ENCODE measurements around the gene HOXB5.

HOXB5 gene

DNA sequence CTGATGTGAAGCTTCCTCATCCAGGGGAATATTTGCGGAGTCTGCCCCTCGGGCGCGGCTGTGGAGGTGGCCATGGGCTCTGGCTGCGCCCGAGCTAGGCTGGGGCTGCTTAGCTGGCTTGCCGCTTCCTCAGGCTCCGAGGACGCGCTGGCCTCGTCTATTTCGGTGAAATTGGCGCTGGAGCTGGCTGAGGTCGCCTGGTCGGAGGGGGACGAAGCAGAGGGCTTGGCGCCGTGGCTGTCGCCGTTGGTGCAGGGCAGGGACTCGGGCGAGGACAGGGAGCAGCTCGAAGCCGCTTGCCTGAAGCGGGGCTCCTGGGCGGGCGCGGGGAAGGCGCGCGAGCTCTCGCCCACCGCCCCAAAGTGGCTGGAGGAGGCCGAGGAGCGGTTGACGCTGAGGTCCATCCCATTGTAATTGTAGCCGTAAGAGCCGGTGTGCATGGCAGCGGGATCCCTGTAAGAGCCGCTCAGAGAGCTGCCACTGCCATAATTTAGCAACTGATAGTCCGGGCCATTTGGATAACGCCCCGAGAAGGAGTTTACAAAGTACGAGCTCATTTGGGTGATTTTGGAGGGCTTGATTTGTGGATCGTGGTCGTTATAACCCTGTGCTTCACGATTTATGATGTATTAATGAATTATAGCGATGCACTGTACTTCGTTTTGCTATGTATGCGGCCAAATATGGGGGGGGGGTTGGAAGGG, at the start of gene HOXB5:
TSS of gene HOXB5 (minus strand) at position 654 of the 704 bp plus-strand sequence. CDS start at position 557, 97 bp downstream.
- DNase-seq (ENCODE audit: low read depth): no peak
- TF ChIP-seq, protein P1, sequence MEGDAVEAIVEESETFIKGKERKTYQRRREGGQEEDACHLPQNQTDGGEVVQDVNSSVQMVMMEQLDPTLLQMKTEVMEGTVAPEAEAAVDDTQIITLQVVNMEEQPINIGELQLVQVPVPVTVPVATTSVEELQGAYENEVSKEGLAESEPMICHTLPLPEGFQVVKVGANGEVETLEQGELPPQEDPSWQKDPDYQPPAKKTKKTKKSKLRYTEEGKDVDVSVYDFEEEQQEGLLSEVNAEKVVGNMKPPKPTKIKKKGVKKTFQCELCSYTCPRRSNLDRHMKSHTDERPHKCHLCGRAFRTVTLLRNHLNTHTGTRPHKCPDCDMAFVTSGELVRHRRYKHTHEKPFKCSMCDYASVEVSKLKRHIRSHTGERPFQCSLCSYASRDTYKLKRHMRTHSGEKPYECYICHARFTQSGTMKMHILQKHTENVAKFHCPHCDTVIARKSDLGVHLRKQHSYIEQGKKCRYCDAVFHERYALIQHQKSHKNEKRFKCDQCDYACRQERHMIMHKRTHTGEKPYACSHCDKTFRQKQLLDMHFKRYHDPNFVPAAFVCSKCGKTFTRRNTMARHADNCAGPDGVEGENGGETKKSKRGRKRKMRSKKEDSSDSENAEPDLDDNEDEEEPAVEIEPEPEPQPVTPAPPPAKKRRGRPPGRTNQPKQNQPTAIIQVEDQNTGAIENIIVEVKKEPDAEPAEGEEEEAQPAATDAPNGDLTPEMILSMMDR (conservative IDR thresholded peaks at IDR 0.05; ENCODE audit: low read depth, low read length): no peak
- H3K4me3 ChIP-seq (ENCODE audit: low read depth, low read length): no peak within 1 kb of the TSS

DNA sequence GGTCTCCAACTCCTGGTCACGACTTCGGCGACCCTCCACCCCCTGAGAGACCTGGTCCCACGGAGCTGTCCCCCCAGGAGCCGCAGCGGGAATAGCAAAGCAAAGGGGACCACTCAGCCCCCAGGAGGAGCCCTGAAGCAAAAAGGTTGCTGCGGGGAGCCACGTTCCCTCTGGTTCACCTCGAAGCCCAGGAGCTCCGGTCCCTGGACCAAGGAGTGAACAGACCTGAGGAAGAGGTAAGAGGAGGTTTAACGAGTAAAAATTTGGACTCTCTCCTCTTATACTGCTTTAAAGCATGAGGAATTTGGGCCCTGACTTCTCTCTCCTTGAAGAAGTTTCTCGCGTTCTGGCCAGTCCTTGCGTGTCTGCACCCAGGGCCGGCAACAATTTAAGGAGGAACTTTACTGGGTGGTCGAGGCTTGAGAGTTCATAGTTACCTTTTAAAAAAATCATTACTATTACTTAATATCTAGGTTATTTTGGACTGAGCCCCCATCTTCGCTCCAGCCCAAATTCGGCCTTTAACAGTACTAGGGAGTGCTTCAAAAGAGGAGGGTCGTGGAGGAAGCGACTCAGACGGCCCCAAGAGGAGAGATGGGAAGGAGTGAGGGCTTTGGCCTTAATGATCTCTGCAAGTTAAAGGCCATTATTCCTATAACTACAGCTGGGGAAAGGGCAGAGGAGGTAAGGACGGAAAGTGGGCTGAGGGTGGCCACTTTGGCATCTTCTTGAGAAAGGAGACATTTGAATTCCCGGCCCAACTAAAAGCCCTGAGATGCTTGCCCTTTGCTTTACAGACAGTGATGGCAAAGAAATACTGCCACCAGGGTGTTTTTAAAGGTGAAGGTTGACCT, 49.5 kb upstream of the HOXB5 start:
- no peak overlapping the region for H3K4me3 ChIP-seq (ENCODE audit: low read depth, low read length)
- TF ChIP-seq, protein P1 (conservative IDR thresholded peaks at IDR 0.05; ENCODE audit: low read depth, low read length): no peak
- no peak for DNase-seq (ENCODE audit: low read depth)

DNA sequence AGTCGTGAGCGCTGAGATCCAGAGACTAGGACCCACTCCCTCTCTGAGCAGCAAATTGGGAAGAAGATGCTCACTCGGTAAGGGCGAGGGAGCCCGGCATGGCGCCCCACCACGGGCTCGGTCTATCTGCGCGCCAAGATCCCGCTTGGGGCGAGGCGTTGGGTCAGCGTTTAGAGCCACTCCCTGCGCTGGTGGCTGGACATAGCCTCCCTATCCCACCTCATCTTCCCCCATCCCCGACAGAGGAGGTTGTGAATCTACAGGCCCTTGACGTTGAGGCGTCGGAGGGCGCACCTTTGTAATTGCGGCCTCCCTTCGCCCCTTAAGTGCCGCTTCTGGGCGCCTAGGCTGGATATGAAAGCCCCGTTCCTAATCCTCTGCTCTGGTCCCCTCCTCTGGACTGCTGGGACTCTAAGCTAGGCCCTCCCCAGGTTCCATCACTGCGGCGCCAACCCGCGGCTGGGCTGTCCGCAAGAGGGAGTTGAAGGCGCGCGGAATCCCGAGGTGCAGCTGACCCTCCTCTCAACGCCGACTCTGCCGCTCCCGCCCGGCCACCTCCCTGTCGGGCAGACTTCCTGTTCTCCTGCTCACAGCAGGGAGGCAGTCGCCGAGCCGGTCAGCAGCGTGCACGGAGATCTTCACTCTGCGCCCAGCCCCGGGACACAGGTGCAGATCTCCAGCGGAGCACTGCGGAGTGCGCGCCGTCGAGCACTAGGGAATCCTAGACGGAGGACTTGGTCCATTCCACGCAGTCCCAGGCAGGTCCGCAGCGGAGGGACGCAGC, 48.7 kb upstream of the HOXB5 start:
- TF ChIP-seq, protein P1 (conservative IDR thresholded peaks at IDR 0.05; ENCODE audit: low read depth, low read length): no peak
- DNase-seq (ENCODE audit: low read depth): no peak
- H3K4me3 ChIP-seq (ENCODE audit: low read depth, low read length): no peak overlapping the region

DNA sequence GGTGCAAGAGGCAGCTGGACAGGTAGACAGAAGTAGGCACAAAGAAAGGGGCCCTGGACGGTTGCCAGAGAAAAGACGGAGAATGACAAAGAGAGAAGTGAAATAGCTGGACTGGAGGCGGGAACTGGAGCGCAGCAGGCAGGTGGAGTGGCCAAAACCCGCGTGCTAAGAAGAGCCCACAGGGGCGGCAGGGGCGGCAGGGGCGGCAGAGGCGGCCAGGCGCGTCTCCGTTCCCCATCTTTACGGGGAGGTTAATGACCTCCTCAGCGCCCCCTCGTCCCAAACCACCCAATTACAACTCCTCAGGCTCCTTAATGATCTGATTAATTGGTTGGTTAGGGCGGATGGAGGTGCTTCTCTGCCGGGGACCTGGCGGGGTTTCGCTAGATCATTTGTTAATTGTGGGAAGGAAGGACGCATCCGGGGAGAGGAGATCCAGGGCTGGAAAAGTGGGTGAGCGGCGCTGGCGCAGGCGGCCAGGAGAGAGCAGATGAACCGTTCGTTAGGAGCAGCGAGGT, 48.0 kb upstream of the HOXB5 start:
- H3K4me3 ChIP-seq (ENCODE audit: low read depth, low read length): no peak overlapping the region
- no peak for DNase-seq (ENCODE audit: low read depth)
- TF ChIP-seq, protein P1 (conservative IDR thresholded peaks at IDR 0.05; ENCODE audit: low read depth, low read length): no peak

GRCh38 chr17:48640858-48641180, 47.2 kb upstream of the HOXB5 start:
- H3K4me3 ChIP-seq (ENCODE audit: low read depth, low read length): no peak overlapping the region
- TF ChIP-seq, protein P1 (conservative IDR thresholded peaks at IDR 0.05; ENCODE audit: low read depth, low read length): no peak
- DNase-seq (ENCODE audit: low read depth): no peak

DNA sequence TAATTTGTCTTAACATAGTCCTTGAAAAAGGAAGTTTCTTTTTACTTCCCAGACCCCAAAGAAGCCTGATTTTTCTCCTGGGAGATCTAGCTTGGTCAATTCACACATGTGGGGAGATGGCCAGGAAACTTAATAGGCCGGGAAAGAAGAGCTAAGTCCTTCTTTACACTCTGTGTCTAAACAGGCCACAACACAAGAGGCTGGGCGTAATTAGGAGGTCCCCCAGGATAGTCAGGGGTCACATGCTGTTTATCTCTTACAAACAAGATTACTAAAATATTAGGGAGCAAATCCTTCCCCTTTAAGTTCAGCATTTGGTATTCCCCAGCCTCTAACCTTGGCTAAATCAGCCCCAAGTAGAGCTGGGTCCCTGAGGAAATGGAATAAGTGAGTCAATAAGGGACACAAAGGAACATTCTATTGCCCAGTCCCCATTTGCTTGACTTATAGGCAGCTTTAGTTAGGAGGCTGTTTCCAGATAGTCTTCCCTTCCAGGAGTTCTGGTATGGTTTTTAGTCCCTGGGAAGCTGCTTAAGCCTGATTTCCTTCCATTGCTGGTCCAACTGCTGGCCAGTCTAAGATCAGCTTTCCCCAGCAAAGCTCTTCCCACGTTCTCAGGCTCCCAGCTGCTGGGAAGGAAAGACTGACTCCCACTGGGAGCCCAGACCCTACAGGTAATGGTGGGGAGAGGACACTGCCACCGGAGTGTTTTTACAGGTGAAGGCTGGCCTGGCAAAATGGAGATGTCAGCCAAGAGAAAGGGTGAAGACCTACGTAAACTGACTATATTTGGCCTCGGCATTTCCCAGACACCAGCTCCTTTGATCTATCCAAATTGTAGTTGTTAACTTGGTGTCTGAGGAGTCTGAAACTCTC, 46.6 kb upstream of the HOXB5 start:
- TF ChIP-seq, protein P1 (conservative IDR thresholded peaks at IDR 0.05; ENCODE audit: low read depth, low read length): no peak
- H3K4me3 ChIP-seq (ENCODE audit: low read depth, low read length): no peak overlapping the region
- DNase-seq (ENCODE audit: low read depth): no peak

All from choroid plexus epithelial cell (primary cell).